ENCODE measurements around the gene PTPRH.

DNA sequence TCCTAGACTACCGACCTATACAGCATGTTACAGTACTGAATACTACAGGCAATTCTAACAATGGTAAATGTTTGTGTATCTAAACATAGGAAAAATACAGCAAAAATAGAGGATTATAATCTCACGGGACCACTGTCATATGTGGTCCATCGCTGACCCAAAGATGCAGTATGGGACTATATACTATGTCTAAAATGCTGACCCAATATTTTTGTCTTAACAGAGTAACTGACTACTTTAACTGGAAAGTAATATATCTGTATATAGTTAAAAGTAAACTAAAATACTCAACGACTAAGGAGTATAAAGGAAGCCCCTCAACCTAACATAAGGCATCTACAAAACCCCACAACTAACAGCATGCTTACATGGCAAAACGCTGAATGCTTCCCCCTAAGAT lies 23.7 kb upstream of the PTPRH start:
- TF ChIP-seq, protein P1, sequence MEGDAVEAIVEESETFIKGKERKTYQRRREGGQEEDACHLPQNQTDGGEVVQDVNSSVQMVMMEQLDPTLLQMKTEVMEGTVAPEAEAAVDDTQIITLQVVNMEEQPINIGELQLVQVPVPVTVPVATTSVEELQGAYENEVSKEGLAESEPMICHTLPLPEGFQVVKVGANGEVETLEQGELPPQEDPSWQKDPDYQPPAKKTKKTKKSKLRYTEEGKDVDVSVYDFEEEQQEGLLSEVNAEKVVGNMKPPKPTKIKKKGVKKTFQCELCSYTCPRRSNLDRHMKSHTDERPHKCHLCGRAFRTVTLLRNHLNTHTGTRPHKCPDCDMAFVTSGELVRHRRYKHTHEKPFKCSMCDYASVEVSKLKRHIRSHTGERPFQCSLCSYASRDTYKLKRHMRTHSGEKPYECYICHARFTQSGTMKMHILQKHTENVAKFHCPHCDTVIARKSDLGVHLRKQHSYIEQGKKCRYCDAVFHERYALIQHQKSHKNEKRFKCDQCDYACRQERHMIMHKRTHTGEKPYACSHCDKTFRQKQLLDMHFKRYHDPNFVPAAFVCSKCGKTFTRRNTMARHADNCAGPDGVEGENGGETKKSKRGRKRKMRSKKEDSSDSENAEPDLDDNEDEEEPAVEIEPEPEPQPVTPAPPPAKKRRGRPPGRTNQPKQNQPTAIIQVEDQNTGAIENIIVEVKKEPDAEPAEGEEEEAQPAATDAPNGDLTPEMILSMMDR (IDR thresholded peaks at IDR 0.05 in 8 of 11, conservative IDR thresholded peaks at IDR 0.05 in 3 of 11), result no peak
- TF ChIP-seq POLR2A (IDR thresholded peaks at IDR 0.05) (no peak), POLR2AphosphoS5 (IDR thresholded peaks at IDR 0.05) (no peak)

Measured in spleen (tissue), 7 donors.